Spinal cord (tissue), 10 donors: Measurements from ENCODE around the gene KIF1C. TPM values are rescaled to one million over a fixed set of nuclear protein-coding genes. Genes with fewer than 3 reads are reported as not detected.

Experiments
- DNase-seq, 6 donors: peaks; one replicate each; pipeline versions ENCODE4 v3.0.0 to v3.0.0-alpha.2; 2013 to 2015; ENCODE audit warnings: low spot score in 6 of 6, low read depth in 4 of 6
- H3K27ac ChIP-seq: one replicate; pipeline ENCODE4 v1.5.1; 2013; ENCODE audit warnings: low read depth, low read length, control low read depth
- H3K27me3 ChIP-seq: one replicate; pipeline ENCODE4 v1.6.1; 2013; ENCODE audit warnings: low read length; ENCODE audit not compliant: control insufficient read depth, insufficient read depth
- H3K36me3 ChIP-seq: one replicate; pipeline ENCODE4 v1.6.1; 2013; ENCODE audit warnings: low read length; ENCODE audit not compliant: control insufficient read depth, insufficient read depth
- H3K4me1 ChIP-seq: one replicate; pipeline ENCODE4 v1.6.1; 2013; ENCODE audit warnings: low read length; ENCODE audit not compliant: control insufficient read depth, insufficient read depth
- H3K4me3 ChIP-seq: one replicate; pipeline ENCODE4 v1.5.1; 2013; ENCODE audit warnings: low read depth, low read length, control low read depth
- H3K9me3 ChIP-seq: one replicate; pipeline ENCODE4 v1.6.1; 2013; ENCODE audit warnings: low read length; ENCODE audit not compliant: control insufficient read depth, insufficient read depth
- WGBS: methylation state at CpG from one replicate; pipeline ENCODE4 v1.1.5; 2013; ENCODE audit warnings: missing lambda C conversion rate; ENCODE audit not compliant: insufficient coverage; 5-methylcytosine and 5-hydroxymethylcytosine counted together
- polyA plus RNA-seq, 2 donors: library from polyadenylated mRNA; unstranded; fragments of 120-200 nt; gene quantifications; one replicate each; pipeline ENCODE4 v1.2.1, GENCODE V29; 2013; ENCODE audit not compliant: insufficient read length in 2 of 2
- total RNA-seq, 2 donors: library from RNA; depleted of rRNA in 1 of 2; stranded (reverse); fragments of 120-200 nt in 1 of 2; fragments of >200 nt in 1 of 2; gene quantifications; one replicate each; pipeline versions ENCODE4 v1.2.3 to v1.2.4, GENCODE V29; 2013 to 2014
- donor health status: healthy.

KIF1C gene
- total and polyA plus RNA-seq, 4 donors, result 24.4 to 56.0 (median 47.0) TPM

DNA sequence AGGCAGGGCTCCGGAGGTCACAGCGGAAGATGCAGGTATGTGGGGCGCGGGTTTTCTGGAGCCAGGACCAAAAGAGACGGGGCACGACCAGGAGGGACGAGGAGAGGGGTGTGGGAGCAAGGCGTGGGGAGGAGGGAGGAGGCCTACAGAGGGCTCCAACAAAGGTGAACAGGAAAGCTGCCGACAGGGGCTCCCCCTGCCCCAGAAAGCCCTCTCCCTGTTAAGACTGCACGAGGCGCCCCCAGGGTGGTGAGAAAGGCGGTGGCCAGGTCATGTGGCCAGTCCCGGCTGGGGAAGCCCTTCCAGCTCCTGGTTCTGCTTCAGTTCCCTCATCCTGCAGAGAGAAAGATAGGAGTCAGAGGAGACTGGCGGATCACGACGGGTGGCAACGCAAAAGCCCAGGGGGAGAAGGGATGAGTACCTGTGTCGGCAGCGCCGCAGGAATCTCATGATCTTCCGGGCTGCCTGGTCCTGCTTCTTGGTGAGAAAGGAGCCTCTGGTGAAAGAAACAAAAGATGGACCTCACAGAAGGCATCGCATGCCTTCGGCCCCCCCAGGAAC, 29.2 kb upstream of the KIF1C start:
- Histone ChIP-seq H3K9me3 (no peaks in the 10 kb centered on the region), H3K4me1 (peaks cover 37% of the 10 kb centered on the region), H3K27ac (peak overlapping the region; percentile 100), H3K27me3 (no peaks in the 10 kb centered on the region), H3K36me3 (peaks cover 59% of the 10 kb centered on the region), H3K4me3 (peak overlapping the region; percentile 97)
- WGBS, result 7% methylated on average over 21 of the region's 23 CpGs
- peak in 2 of 6 donors; percentile 46 to 69 for DNase-seq

DNA sequence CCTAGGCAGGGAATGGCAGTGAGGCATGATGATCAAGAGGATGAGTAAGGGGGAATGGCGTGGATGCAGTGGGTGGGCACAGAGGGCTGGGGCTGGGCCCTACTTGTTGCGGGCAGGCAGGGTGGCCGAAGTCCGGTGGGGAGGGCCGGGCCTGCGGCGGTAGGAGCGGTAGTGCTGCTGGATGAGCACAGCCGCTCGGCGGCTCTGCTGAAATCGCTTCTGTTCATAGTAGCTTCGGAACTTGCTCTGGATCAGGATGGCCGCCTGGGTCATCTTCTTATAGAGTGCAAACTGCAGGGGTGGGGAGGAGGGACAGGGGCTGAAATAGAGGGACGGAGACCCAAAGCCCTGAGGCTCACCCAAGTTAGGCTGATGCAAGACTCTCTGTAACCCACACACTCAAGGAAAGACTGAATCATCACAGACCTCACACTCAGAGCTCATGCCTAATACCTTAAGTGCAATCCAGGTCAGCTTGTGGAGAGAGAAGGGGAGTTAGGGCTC, 28.7 kb upstream of the KIF1C start:
- 39% methylated on average over 14 of the region's 15 CpGs for WGBS
- peaks cover 37% of the 10 kb centered on the region for H3K4me1 ChIP-seq
- peak overlapping the region; percentile 97 for H3K4me3 ChIP-seq
- H3K27ac ChIP-seq, result peak overlapping the region; percentile 100
- H3K9me3 ChIP-seq, result no peaks in the 10 kb centered on the region
- H3K36me3 ChIP-seq, result peaks cover 65% of the 10 kb centered on the region
- H3K27me3 ChIP-seq, result no peaks in the 10 kb centered on the region
- DNase-seq, result peak in 1 of 6 donors; percentile 24

DNA sequence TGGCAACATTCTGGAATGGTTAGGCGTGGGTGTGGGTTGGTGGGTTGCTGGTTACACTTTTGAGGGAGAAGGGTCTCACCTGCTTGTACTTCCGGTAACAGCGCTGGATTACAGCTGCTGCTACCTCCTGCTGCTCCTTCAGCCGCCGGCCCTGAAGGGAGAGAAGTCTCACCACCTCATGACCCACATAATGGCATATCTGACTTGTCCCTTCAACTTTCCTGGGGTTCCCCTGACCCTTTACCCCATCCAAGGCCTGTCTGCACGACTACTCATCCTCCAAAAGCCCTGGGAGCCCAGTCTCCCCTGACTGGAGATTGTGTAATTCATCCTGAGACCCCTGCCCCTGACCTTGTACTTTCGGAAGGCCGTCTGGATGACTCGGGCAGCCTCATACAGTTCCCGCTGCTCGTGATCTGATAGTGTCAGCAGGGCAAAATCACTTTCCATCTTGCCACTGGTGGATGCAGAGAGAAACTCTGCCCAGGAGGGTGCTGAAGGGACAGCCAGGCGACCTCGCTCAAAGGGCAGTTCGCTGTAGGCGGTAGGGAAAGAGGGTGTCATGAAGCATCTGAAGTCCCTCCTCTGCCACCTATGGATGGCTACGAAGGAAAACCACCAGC, 28.1 kb upstream of the KIF1C start:
- Histone ChIP-seq H3K27me3 (no peaks in the 10 kb centered on the region), H3K9me3 (no peaks in the 10 kb centered on the region), H3K4me3 (peak overlapping the region; percentile 97), H3K4me1 (peaks cover 37% of the 10 kb centered on the region), H3K36me3 (peaks cover 66% of the 10 kb centered on the region), H3K27ac (peak overlapping the region; percentile 100)
- no peak for DNase-seq
- WGBS, result 89% methylated on average over 14 of the region's 16 CpGs

DNA sequence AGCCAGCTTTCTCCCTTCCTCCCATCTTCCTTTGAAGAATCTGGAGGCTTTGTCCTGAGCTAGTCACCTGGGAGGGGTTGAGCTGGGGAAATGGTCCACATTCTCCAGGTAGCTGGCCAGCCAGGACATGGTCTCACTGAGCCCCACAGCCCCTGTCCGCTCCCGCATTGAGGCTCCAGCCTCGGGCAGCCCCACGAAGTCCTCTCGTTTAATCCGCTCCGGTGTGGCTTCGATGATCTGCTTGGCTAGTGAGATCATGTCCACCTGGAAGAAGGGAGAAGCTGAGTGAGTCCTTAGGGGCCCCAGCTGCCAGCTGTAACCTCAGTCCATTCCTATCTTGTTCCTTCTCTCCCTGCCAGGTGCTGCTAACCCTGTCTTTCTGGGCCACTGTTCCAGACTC, 27.5 kb upstream of the KIF1C start:
- Histone ChIP-seq H3K9me3 (no peaks in the 10 kb centered on the region), H3K36me3 (peaks cover 68% of the 10 kb centered on the region), H3K27me3 (no peaks in the 10 kb centered on the region), H3K27ac (no peak overlapping the region), H3K4me3 (no peak overlapping the region), H3K4me1 (peaks cover 37% of the 10 kb centered on the region)
- DNase-seq, result no peak
- 100% methylated on average over 1 of the region's 8 CpGs for WGBS

DNA sequence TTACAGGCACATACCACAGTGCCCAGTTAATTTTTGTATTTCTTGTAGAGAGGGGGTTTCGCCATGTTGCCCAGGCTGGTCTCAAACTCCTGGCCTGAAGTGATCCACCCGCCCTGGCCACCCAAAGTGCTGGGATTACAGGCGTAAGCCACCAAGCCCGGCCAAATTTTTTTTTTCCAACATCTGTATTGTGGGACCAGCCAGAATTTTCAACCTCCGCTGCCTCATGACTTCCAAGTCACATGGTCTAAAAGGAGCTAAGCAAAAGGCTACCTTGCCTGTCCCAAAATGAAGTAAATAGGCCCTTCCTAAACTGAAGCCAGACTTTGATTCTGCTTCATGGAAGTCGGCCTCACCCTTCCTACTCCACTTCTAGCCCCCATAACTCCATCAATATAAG, 25.9 kb upstream of the KIF1C start:
- Histone ChIP-seq H3K27ac (no peak overlapping the region), H3K36me3 (peaks cover 74% of the 10 kb centered on the region)
- 94% methylated on average over 4 of the region's 6 CpGs for WGBS

DNA sequence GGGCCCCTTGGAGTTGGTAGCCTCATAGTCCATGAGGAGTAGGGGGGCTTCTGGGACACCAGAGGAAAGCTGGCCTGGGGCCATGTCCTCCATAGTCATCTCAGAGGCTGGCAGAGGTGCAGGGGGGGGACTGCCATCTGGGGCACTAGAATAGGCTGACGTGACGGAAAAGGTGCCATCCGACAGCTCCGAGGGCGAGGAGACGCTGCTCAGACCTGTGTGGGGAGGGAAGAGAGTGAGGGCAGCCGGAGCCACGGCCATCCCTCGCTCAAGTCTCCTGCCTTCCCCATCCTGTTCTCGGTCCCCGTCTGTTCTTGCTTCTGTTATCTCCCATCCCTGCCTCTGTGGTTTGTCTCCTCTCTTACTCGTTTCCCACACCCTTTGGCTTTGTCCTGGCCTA, 25.4 kb upstream of the KIF1C start:
- WGBS, result no CpG with 5 or more reads among the region's 12 CpGs

More for the DNA sequence above, 25.9 kb upstream of the KIF1C start:
- no peaks in the 10 kb centered on the region for H3K27me3 ChIP-seq
- peaks cover 27% of the 10 kb centered on the region for H3K4me1 ChIP-seq
- DNase-seq, result no peak
- H3K9me3 ChIP-seq, result no peaks in the 10 kb centered on the region
- no peak overlapping the region for H3K4me3 ChIP-seq

DNA sequence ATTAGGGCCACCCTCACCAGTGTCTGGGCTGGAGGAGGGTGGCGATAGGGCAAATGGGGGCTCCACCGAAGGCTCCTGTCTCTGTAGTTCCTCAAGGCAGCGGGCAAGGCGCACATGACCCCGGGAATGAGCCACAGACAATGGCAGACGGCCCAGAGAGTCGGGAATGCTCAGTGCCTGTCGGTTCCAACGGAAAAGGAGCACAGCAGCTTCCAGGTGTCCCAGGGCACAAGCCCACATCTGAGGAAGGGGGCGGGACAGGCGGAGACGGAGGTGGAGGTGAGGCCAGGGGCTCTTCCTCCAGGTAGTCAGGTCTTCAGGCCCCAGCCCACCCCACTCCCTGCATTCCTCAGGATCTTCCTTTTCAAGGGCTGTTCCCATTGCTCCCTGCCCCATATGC, 25.0 kb upstream of the KIF1C start:
- H3K27ac ChIP-seq, result no peak overlapping the region
- peaks cover 26% of the 10 kb centered on the region for H3K4me1 ChIP-seq
- no peak overlapping the region for H3K4me3 ChIP-seq
- H3K36me3 ChIP-seq, result peaks cover 82% of the 10 kb centered on the region
- H3K27me3 ChIP-seq, result no peaks in the 10 kb centered on the region
- no peaks in the 10 kb centered on the region for H3K9me3 ChIP-seq
- 66% methylated on average over 12 of the region's 12 CpGs for WGBS
- DNase-seq, result no peak

More for the DNA sequence above, 25.4 kb upstream of the KIF1C start:
- no peak overlapping the region for H3K27ac ChIP-seq
- H3K27me3 ChIP-seq, result no peaks in the 10 kb centered on the region
- DNase-seq, result no peak
- H3K36me3 ChIP-seq, result peaks cover 79% of the 10 kb centered on the region
- H3K4me3 ChIP-seq, result no peak overlapping the region
- no peaks in the 10 kb centered on the region for H3K9me3 ChIP-seq
- peaks cover 26% of the 10 kb centered on the region for H3K4me1 ChIP-seq

DNA sequence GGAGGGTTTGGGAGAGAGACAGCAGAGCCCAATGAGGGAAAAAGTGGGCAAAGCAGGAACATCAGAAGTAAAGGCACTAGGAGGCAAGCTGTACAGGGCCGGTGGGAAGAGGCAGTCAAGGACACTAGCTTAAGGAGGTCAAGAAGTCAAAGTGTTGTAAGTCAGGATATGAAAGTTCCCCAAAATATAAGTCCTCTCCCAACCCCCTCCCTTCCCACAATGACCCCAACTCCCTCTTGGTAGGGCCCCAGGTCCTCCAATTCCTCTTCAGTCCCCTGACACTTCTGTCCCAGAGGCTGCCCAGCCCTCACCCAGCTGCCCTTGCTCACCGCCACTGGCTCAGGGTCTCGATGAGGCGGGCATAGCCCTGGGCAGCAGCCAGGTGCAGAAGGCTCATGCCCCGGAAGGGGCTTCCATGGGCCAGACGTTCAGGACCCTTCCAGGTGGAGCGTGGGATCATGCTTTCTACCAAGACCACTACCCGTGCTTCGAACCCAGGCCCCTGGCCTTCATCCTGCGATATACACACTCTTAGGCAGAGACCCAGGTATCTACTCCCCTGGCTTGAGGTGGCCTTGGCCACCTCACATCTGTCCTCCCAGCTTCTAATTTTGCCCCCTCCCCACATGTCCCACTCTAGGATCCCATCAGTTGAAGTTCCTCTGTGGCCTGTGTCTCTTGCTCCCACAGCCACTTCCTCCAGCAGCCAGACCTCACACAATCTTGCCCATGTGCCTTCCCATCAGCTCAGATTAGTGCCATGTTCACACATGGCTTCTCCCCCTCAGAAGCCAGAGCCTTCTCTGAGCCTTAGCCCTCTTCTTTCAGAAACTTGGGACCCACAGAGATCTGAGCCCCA, 24.3 kb upstream of the KIF1C start:
- no peaks in the 10 kb centered on the region for H3K27me3 ChIP-seq
- peaks cover 87% of the 10 kb centered on the region for H3K36me3 ChIP-seq
- H3K27ac ChIP-seq, result no peak overlapping the region
- no peak for DNase-seq
- H3K4me3 ChIP-seq, result no peak overlapping the region
- no peaks in the 10 kb centered on the region for H3K9me3 ChIP-seq
- WGBS, result 93% methylated on average over 9 of the region's 10 CpGs
- H3K4me1 ChIP-seq, result peaks cover 19% of the 10 kb centered on the region

DNA sequence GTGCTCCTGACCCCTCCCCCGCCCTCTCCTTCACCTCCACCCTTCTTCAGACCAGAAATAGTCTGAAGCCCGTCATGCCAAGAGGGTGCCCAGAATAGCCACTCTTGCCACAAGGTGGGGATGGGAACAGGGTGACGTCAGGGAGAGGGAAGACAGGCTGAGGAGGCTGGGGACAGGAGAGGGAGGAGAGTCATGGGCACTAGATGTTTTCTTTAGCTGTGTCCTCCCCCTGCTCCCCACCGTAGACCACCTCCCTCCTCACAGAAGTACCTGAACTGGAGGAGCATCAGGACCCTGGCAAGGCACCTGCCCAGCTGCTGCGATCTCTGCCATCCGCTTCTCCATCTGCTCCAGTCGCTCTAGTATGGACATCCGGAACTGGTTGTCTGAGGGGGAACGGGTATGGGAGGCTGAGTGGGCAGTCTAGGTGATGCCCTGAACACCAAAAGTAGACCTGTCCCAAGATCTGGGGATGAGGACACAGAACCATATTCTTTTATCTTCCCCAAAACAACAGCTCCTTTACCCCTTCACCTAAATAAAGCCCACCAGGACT, 23.6 kb upstream of the KIF1C start:
- Histone ChIP-seq H3K9me3 (no peaks in the 10 kb centered on the region), H3K27me3 (no peaks in the 10 kb centered on the region), H3K4me1 (peaks cover 12% of the 10 kb centered on the region), H3K27ac (no peak overlapping the region), H3K4me3 (no peak overlapping the region), H3K36me3 (peaks cover 86% of the 10 kb centered on the region)
- 88% methylated on average over 3 of the region's 9 CpGs for WGBS
- DNase-seq, result no peak
